ENCODE results near the gene PACSIN2. TPM values are rescaled to one million over a fixed set of nuclear protein-coding genes. Genes with fewer than 3 reads are reported as not detected.

Gene PACSIN2
- total and polyA plus RNA-seq, 2 experiments from 2014 or later, result 23.5 to 57.3 TPM

DNA sequence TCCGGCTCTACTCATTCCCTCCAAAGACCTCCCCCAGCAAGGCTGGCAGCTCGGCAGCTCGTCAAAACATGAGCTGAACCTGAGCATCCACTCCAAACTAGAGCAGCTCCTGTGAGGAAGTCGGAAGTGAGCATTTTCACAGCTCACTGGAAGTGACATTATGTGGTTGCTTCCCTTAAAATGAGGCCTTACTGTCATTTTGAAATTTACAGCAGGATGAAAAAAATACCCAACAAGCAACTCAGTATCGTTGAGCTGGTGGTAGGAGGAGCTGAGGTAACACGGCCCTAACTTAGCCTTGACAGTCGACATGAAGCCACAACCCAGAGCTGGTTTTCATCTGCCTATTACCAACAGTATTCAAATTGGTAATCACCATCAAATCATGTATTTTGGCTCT is 119.9 kb downstream of the PACSIN2 start:
- Mint-ChIP-seq H3K36me3 (ENCODE audit: low read depth) (peaks cover 5% of the 10 kb centered on the region; the same call in 1 of the 3 replicates), H3K4me1 (peaks cover 32% of the 10 kb centered on the region), H3K4me3 (no peak overlapping the region), H3K9me3 (no peaks in the 10 kb centered on the region), H3K27ac (peak overlapping the region; percentile 65), H3K27me3 (ENCODE audit: insufficient read depth, low read depth, poor library complexity) (peaks cover 4% of the 10 kb centered on the region)
- TF ChIP-seq EZH2phosphoT487 (IDR thresholded peaks at IDR 0.05; ENCODE audit: unreplicated experiment), result no peak
- no peak for TF ChIP-seq JUNB (IDR thresholded peaks at IDR 0.05; ENCODE audit: unreplicated experiment)
- no peak for TF ChIP-seq NANOG (IDR thresholded peaks at IDR 0.05; ENCODE audit: borderline replicate concordance)
- no peak for TF ChIP-seq CREB1 (CRISPR knock-in tag; IDR thresholded peaks at IDR 0.05; ENCODE audit: low read depth)
- TF ChIP-seq STAT1 (IDR thresholded peaks at IDR 0.05; ENCODE audit: unreplicated experiment), result no peak
- TF ChIP-seq ZNF114 (CRISPR knock-in tag; IDR thresholded peaks at IDR 0.05), result no peak
- no peak for TF ChIP-seq EZH2 (IDR thresholded peaks at IDR 0.05; ENCODE audit: low read depth, unreplicated experiment)
- TF ChIP-seq, protein P1, sequence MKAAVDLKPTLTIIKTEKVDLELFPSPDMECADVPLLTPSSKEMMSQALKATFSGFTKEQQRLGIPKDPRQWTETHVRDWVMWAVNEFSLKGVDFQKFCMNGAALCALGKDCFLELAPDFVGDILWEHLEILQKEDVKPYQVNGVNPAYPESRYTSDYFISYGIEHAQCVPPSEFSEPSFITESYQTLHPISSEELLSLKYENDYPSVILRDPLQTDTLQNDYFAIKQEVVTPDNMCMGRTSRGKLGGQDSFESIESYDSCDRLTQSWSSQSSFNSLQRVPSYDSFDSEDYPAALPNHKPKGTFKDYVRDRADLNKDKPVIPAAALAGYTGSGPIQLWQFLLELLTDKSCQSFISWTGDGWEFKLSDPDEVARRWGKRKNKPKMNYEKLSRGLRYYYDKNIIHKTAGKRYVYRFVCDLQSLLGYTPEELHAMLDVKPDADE (IDR thresholded peaks at IDR 0.05), result no peak
- no peaks in the 10 kb centered on the region for H3K36me3 ChIP-seq (ENCODE audit: insufficient read depth)
- no peak overlapping the region for H3K4me3 ChIP-seq
- ATAC-seq (no peak), DNase-seq (ENCODE audit: low spot score) (no peak)
- peaks cover 18% of the 10 kb centered on the region for H4K20me1 ChIP-seq (replicated peaks; ENCODE audit: insufficient read depth)
- no peak overlapping the region for H3K4me2 ChIP-seq
- H3F3A ChIP-seq (replicated peaks; ENCODE audit: low read depth), result no peaks in the 10 kb centered on the region
- H3K27ac ChIP-seq (ENCODE audit: low read depth), result peak overlapping the region; percentile 55; the same call in 1 of the 2 replicates
- H3K9me2 ChIP-seq (ENCODE audit: insufficient read depth), result no peaks in the 10 kb centered on the region
- H3K79me2 ChIP-seq (replicated peaks; ENCODE audit: insufficient read depth), result peaks cover 33% of the 10 kb centered on the region
- no peaks in the 10 kb centered on the region for H3K27me3 ChIP-seq (ENCODE audit: insufficient read depth)
- H3K4me1 ChIP-seq (ENCODE audit: insufficient read depth), result no peaks in the 10 kb centered on the region; the same call in 1 of the 2 replicates
- no peak overlapping the region for H2AFZ ChIP-seq

DNA sequence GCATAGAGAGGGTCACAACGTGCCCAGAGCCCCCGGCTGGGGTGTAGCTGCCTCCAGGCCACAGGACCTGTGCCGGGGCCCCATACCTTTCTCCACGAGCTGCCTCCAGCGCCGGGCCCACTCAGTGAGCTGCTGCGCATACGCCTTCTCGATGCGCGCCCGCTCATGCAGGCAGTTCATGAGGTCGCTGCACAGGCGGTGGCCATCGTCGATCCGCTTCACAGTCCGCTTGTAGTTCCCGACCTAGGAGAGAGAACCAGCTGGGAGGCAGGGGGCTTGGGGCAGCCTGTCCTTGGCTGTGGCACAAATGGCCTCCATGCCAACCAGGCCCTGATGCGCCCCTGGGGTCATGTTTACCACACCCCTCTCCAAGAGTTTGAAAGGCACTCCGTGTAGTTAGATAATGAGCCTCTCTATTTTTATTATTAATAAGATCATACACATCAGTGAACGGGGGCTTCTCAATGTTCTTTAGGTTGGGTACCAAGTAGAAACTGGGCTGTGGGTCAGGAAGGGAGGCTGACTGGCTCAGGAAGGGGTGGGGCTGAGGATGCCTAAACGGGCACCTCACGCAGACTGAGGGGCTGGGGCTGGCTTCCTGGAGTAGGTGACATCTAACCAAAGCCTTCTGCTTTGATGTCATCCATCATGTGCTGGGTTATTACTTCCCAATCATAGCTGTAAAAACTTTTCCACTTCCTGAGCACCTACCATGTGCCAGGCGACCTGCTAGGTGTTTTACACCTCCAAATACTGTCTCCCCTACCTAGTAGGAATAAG is 121.4 kb downstream of the PACSIN2 start:
- ATAC-seq, result no peak
- peaks cover 27% of the 10 kb centered on the region for H3K4me1 Mint-ChIP-seq
- Histone ChIP-seq H3K4me1 (ENCODE audit: insufficient read depth) (no peaks in the 10 kb centered on the region; the same call in 1 of the 2 replicates), H3F3A (replicated peaks; ENCODE audit: low read depth) (no peaks in the 10 kb centered on the region), H3K27me3 (ENCODE audit: insufficient read depth) (no peaks in the 10 kb centered on the region), H3K79me2 (replicated peaks; ENCODE audit: insufficient read depth) (peaks cover 23% of the 10 kb centered on the region), H3K4me2 (no peak overlapping the region), H3K36me3 (ENCODE audit: insufficient read depth) (peaks cover under 1% of the 10 kb centered on the region; the same call in 1 of the 2 replicates), H3K27ac (ENCODE audit: low read depth) (no peak overlapping the region), H2AFZ (no peak overlapping the region), H4K20me1 (replicated peaks; ENCODE audit: insufficient read depth) (peaks cover 22% of the 10 kb centered on the region), H3K9me2 (ENCODE audit: insufficient read depth) (no peaks in the 10 kb centered on the region), H3K4me3 (no peak overlapping the region)
- no peaks in the 10 kb centered on the region for H3K9me3 Mint-ChIP-seq
- no peak for DNase-seq (ENCODE audit: low spot score)
- H3K36me3 Mint-ChIP-seq (ENCODE audit: low read depth), result peaks cover 16% of the 10 kb centered on the region
- no peak overlapping the region for H3K4me3 Mint-ChIP-seq
- no peak overlapping the region for H3K27ac Mint-ChIP-seq
- H3K27me3 Mint-ChIP-seq (ENCODE audit: insufficient read depth, low read depth, poor library complexity), result peaks cover 2% of the 10 kb centered on the region
- TF ChIP-seq, protein P2, sequence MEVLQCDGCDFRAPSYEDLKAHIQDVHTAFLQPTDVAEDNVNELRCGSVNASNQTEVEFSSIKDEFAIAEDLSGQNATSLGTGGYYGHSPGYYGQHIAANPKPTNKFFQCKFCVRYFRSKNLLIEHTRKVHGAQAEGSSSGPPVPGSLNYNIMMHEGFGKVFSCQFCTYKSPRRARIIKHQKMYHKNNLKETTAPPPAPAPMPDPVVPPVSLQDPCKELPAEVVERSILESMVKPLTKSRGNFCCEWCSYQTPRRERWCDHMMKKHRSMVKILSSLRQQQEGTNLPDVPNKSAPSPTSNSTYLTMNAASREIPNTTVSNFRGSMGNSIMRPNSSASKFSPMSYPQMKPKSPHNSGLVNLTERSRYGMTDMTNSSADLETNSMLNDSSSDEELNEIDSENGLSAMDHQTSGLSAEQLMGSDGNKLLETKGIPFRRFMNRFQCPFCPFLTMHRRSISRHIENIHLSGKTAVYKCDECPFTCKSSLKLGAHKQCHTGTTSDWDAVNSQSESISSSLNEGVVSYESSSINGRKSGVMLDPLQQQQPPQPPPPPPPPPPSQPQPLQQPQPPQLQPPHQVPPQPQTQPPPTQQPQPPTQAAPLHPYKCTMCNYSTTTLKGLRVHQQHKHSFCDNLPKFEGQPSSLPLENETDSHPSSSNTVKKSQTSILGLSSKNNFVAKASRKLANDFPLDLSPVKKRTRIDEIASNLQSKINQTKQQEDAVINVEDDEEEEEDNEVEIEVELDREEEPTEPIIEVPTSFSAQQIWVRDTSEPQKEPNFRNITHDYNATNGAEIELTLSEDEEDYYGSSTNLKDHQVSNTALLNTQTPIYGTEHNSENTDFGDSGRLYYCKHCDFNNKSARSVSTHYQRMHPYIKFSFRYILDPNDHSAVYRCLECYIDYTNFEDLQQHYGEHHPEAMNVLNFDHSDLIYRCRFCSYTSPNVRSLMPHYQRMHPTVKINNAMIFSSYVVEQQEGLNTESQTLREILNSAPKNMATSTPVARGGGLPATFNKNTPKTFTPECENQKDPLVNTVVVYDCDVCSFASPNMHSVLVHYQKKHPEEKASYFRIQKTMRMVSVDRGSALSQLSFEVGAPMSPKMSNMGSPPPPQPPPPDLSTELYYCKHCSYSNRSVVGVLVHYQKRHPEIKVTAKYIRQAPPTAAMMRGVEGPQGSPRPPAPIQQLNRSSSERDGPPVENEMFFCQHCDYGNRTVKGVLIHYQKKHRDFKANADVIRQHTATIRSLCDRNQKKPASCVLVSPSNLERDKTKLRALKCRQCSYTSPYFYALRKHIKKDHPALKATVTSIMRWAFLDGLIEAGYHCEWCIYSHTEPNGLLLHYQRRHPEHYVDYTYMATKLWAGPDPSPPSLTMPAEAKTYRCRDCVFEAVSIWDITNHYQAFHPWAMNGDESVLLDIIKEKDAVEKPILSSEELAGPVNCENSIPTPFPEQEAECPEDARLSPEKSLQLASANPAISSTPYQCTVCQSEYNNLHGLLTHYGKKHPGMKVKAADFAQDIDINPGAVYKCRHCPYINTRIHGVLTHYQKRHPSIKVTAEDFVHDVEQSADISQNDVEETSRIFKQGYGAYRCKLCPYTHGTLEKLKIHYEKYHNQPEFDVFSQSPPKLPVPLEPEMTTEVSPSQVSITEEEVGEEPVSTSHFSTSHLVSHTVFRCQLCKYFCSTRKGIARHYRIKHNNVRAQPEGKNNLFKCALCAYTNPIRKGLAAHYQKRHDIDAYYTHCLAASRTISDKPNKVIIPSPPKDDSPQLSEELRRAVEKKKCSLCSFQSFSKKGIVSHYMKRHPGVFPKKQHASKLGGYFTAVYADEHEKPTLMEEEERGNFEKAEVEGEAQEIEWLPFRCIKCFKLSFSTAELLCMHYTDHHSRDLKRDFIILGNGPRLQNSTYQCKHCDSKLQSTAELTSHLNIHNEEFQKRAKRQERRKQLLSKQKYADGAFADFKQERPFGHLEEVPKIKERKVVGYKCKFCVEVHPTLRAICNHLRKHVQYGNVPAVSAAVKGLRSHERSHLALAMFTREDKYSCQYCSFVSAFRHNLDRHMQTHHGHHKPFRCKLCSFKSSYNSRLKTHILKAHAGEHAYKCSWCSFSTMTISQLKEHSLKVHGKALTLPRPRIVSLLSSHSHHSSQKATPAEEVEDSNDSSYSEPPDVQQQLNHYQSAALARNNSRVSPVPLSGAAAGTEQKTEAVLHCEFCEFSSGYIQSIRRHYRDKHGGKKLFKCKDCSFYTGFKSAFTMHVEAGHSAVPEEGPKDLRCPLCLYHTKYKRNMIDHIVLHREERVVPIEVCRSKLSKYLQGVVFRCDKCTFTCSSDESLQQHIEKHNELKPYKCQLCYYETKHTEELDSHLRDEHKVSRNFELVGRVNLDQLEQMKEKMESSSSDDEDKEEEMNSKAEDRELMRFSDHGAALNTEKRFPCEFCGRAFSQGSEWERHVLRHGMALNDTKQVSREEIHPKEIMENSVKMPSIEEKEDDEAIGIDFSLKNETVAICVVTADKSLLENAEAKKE (CRISPR knock-in tag; IDR thresholded peaks at IDR 0.05), result no peak
- TF ChIP-seq JUNB (IDR thresholded peaks at IDR 0.05; ENCODE audit: unreplicated experiment), result no peak
- TF ChIP-seq, protein P1 (IDR thresholded peaks at IDR 0.05), result no peak

Data from GM23338 (cell line).